A549 (cell line): Measurements from ENCODE around the gene TOMM40L.

Experiments
- KDM1A ChIP-seq: fragments of 200-600 bp; sonication (generic); IDR thresholded peaks from 2 replicates; pipeline ENCODE4 v1.6.1; 2016; ENCODE audit warnings: low read depth, mild to moderate bottlenecking
- MAFK ChIP-seq: fragments of 450-650 bp; IDR thresholded peaks from 2 replicates; pipeline ENCODE4 v1.6.1; 2014; ENCODE audit not compliant: partially characterized antibody
- MYC ChIP-seq: IDR thresholded peaks from 2 replicates; pipeline ENCODE4 v1.6.1; 2012; ENCODE audit warnings: mild to moderate bottlenecking, inconsistent platforms, low read length, improper control_type of control experiment, borderline replicate concordance
- TF ChIP-seq, protein P1 (sequence below): fragments of >200 bp; sonication (Bioruptor Twin); formaldehyde crosslinking; IDR thresholded peaks from 3 replicates; pipeline ENCODE4 v1.5.1; 2016

DNA sequence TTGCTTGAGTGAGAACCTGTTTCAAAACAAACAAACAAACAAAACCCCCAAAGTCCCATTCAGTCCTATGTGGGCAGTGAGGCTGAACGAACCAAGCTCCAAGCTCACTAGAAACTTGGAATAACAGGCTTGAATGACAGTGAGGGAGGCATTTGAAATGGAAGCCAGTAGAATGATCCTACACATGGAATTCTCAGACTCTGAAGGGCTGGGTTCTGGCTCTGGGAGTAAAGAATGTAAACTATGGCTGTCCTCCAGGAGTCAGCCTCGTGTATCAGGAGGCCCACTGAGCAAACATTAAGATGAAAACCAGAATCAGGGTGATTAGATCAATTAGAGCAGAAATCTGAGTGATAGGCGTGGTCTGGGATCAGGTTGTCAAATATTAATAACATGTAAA is 47.5 kb downstream of the TOMM40L start:
- TF ChIP-seq KDM1A (no peak), MAFK (no peak), MYC (no peak)
- TF ChIP-seq, protein P1, sequence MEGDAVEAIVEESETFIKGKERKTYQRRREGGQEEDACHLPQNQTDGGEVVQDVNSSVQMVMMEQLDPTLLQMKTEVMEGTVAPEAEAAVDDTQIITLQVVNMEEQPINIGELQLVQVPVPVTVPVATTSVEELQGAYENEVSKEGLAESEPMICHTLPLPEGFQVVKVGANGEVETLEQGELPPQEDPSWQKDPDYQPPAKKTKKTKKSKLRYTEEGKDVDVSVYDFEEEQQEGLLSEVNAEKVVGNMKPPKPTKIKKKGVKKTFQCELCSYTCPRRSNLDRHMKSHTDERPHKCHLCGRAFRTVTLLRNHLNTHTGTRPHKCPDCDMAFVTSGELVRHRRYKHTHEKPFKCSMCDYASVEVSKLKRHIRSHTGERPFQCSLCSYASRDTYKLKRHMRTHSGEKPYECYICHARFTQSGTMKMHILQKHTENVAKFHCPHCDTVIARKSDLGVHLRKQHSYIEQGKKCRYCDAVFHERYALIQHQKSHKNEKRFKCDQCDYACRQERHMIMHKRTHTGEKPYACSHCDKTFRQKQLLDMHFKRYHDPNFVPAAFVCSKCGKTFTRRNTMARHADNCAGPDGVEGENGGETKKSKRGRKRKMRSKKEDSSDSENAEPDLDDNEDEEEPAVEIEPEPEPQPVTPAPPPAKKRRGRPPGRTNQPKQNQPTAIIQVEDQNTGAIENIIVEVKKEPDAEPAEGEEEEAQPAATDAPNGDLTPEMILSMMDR, result no peak
